OCI-LY1 (cell line): ENCODE measurements around the gene NTSR1.
A peak's percentile ranks its signal among the peaks of the same experiment; 100 is the strongest.

Source experiments
- H2AFZ ChIP-seq: fragments of 200-600 bp; sonication (generic), shearing (Covaris generic); 2 replicates; pipeline ENCODE4 v1.6.0; 2014; ENCODE audit warnings: antibody characterized with exemption, mild to moderate bottlenecking, low read length
- H3F3A ChIP-seq: fragments of 200-600 bp; sonication (generic), shearing (Covaris generic); 2 replicates; pipeline ENCODE4 v1.6.0; 2014; ENCODE audit warnings: mild to moderate bottlenecking, antibody characterized with exemption, low read length, moderate library complexity; ENCODE audit not compliant: insufficient read depth
- H3K27ac ChIP-seq: fragments of 200-600 bp; sonication (generic); 2 replicates; pipeline ENCODE4 v1.5.1; 2014; ENCODE audit warnings: low read length, mixed run types, mild to moderate bottlenecking, low read depth; ENCODE audit not compliant: poor library complexity, severe bottlenecking
- H3K27me3 ChIP-seq: fragments of 200-600 bp; sonication (generic); 2 replicates; pipeline ENCODE4 v1.6.0; 2014; ENCODE audit warnings: antibody characterized with exemption, mild to moderate bottlenecking, low read length, moderate library complexity; ENCODE audit not compliant: insufficient read depth
- H3K36me3 ChIP-seq: fragments of 200-600 bp; sonication (generic); 2 replicates; pipeline ENCODE4 v1.6.1; 2014; ENCODE audit warnings: mild to moderate bottlenecking, antibody characterized with exemption, low read length, moderate library complexity, mixed read lengths; ENCODE audit not compliant: insufficient read depth
- H3K4me1 ChIP-seq: fragments of 200-600 bp; sonication (generic); 2 replicates; pipeline ENCODE4 v1.5.1; 2014; ENCODE audit warnings: mild to moderate bottlenecking, low read length, moderate library complexity; ENCODE audit not compliant: insufficient read depth, severe bottlenecking
- H3K4me2 ChIP-seq: fragments of 200-600 bp; sonication (generic), shearing (Covaris generic); 2 replicates; pipeline ENCODE4 v1.6.1; 2014; ENCODE audit warnings: low read length
- H3K4me3 ChIP-seq: fragments of 200-600 bp; sonication (generic); 2 replicates; pipeline ENCODE4 v1.5.1; 2014; ENCODE audit warnings: low read length, low read depth, mild to moderate bottlenecking, mixed read lengths; ENCODE audit not compliant: poor library complexity, severe bottlenecking
- H3K79me2 ChIP-seq: fragments of 200-600 bp; shearing (Covaris generic); 2 replicates; pipeline ENCODE4 v1.6.1; 2016; ENCODE audit warnings: mixed run types, low read length, mixed read lengths; ENCODE audit not compliant: insufficient read depth
- H3K9ac ChIP-seq: fragments of 200-600 bp; sonication (generic), shearing (Covaris generic); 2 replicates; pipeline ENCODE4 v1.6.1; 2014; ENCODE audit warnings: mild to moderate bottlenecking, low read length, mixed read lengths
- H3K9me2 ChIP-seq: fragments of 200-600 bp; sonication (generic), shearing (Covaris generic); 2 replicates; pipeline ENCODE4 v1.6.1; 2014; ENCODE audit warnings: low read depth, mild to moderate bottlenecking, low read length, mixed read lengths
- H3K9me3 ChIP-seq: fragments of 200-600 bp; shearing (Covaris generic); 2 replicates; pipeline ENCODE4 v1.6.1; 2014; ENCODE audit warnings: low read length, mixed read lengths
- H4K20me1 ChIP-seq: fragments of 200-600 bp; sonication (generic), shearing (Covaris generic); 2 replicates; pipeline ENCODE4 v1.6.0; 2016; ENCODE audit warnings: mild to moderate bottlenecking, low read length; ENCODE audit not compliant: insufficient read depth
- EZH2 ChIP-seq: fragments of 200-600 bp; sonication (generic), shearing (Covaris generic); IDR thresholded peaks from 2 replicates; pipeline ENCODE4 v1.8.0; 2017; ENCODE audit warnings: borderline replicate concordance, mixed run types, mild to moderate bottlenecking, antibody characterized with exemption, low read length, moderate library complexity, mixed read lengths
- TF ChIP-seq, protein P1 (sequence below): fragments of 200-600 bp; sonication (generic), shearing (Covaris generic); IDR thresholded peaks from 2 replicates; pipeline ENCODE4 v1.5.1; 2017; ENCODE audit warnings: mild to moderate bottlenecking, antibody characterized with exemption, low read length, moderate library complexity, mixed read lengths

Gene NTSR1

DNA sequence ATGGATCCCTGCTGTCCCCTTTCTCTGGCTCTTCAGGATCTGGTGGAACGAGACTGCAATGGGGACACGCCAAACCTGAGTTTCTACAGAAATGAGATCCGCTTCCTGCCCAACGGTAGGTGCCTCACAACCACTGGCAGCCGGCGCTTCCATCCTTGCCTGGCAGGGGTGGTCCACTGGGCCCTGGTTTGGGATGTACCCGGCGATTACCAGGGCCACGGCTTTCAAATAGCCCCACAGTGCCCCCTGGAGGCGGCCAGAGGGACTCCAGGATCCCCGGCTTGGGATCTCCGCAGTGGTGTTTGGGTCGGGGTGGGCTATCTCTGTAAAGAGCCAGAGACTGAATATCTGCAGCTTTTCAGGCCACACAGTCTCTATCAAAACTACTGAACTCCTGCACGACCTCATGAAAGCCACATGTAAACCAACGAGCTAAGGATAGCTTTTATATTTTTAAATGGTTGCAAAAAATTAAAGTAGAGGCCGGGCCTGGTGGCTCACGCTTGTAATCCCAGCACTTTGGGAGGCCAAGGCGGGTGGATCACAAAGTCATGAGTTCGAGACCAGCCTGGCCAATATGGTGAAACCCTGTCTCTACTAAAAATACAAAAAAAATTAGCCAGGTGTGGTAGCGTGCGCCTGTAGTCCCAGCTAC, 99.7 kb downstream of the NTSR1 start:
- Histone ChIP-seq H3K4me1 (peaks cover 33% of the 10 kb centered on the region), H4K20me1 (no peaks in the 10 kb centered on the region), H3K4me3 (no peak overlapping the region), H3K79me2 (peaks cover 9% of the 10 kb centered on the region), H3K27me3 (no peaks in the 10 kb centered on the region), H3K4me2 (no peak overlapping the region), H3K36me3 (peaks cover 63% of the 10 kb centered on the region), H3K9me2 (no peaks in the 10 kb centered on the region), H3K9me3 (no peaks in the 10 kb centered on the region), H3F3A (no peaks in the 10 kb centered on the region), H2AFZ (no peak overlapping the region), H3K9ac (no peak overlapping the region), H3K27ac (no peak overlapping the region)
- TF ChIP-seq EZH2 = no peak
- TF ChIP-seq, protein P1, sequence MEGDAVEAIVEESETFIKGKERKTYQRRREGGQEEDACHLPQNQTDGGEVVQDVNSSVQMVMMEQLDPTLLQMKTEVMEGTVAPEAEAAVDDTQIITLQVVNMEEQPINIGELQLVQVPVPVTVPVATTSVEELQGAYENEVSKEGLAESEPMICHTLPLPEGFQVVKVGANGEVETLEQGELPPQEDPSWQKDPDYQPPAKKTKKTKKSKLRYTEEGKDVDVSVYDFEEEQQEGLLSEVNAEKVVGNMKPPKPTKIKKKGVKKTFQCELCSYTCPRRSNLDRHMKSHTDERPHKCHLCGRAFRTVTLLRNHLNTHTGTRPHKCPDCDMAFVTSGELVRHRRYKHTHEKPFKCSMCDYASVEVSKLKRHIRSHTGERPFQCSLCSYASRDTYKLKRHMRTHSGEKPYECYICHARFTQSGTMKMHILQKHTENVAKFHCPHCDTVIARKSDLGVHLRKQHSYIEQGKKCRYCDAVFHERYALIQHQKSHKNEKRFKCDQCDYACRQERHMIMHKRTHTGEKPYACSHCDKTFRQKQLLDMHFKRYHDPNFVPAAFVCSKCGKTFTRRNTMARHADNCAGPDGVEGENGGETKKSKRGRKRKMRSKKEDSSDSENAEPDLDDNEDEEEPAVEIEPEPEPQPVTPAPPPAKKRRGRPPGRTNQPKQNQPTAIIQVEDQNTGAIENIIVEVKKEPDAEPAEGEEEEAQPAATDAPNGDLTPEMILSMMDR = peak; percentile 86

DNA sequence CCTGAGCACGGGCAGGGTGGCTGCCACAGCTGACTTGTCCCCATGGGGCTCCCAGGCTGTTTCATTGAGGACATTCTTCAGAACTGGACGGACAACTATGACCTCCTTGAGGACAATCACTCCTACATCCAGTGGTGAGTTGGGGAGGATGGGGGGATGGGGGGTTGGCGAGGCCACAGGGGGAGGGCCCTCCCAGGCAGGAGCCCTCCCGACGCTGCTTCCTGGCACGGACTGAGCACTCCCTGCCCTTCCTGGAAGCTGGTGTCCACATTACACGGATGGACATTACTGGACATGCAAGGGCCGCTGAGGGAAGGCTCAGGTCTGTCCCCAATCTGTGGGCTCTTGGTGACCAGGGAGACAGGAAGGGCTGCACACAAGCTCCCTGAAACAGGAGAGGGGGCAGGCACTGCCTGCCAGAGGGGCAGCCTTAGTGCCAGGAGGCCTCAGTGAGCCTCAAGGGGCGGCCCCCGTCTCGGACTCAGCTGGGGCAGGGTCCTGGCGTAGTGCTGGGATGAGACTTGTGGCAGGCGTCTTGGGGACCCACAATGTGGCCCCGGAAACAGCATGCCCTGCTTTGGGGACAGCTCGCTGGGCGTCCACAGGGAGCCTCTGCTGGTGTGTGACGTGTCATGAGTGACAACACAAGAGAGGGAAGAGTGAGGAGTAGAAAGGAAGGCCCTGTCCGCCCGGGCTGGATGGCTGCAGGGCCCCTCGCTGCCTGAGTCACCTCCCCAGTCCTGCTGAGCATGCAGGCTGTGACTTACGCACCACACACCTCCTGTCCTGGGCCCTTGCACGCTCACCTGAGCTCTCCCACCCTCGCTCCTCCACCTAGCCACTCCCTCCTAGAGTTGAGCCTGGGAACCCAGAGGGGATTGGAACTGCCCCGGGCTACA, 101.1 kb downstream of the NTSR1 start:
- Histone ChIP-seq H3K9me2 (no peaks in the 10 kb centered on the region), H3K4me3 (no peak overlapping the region), H3K27ac (no peak overlapping the region), H2AFZ (no peak overlapping the region), H3K4me1 (peaks cover 26% of the 10 kb centered on the region), H3F3A (no peaks in the 10 kb centered on the region), H3K27me3 (no peaks in the 10 kb centered on the region; the same call in 1 of the 2 replicates), H3K79me2 (peaks cover 9% of the 10 kb centered on the region), H4K20me1 (no peaks in the 10 kb centered on the region), H3K36me3 (peaks cover 72% of the 10 kb centered on the region), H3K9me3 (no peaks in the 10 kb centered on the region), H3K9ac (no peak overlapping the region), H3K4me2 (no peak overlapping the region)
- TF ChIP-seq EZH2 = no peak
- TF ChIP-seq, protein P1 = no peak

DNA sequence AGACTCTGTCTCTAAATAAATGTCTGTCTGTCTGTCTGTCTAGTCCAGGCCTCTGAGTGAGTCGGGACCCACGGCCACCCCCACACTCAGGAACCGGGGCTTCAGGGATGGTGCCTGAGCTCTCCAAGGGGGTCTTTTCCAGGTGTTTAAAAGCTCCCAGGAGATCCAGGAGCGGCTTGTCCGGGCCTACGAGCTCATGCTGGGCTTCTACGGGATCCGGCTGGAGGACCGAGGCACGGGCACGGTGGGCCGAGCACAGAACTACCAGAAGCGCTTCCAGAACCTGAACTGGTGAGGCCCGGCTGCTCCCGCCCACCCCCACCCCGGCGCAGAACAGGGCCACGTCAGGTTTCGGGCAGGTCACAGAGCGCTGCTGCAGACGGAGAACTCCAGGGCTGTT, 102.7 kb downstream of the NTSR1 start:
- Histone ChIP-seq H3K9me3 (no peaks in the 10 kb centered on the region), H3K27ac (no peak overlapping the region), H3K9ac (no peak overlapping the region), H3K4me2 (no peak overlapping the region), H3K79me2 (no peaks in the 10 kb centered on the region), H3F3A (no peaks in the 10 kb centered on the region), H4K20me1 (no peaks in the 10 kb centered on the region), H3K27me3 (no peaks in the 10 kb centered on the region; the same call in 1 of the 2 replicates), H3K9me2 (no peaks in the 10 kb centered on the region), H3K4me3 (no peak overlapping the region), H3K4me1 (peaks cover 16% of the 10 kb centered on the region), H2AFZ (no peak overlapping the region), H3K36me3 (peaks cover 68% of the 10 kb centered on the region)
- TF ChIP-seq, protein P1 = no peak
- no peak for TF ChIP-seq EZH2
